Osteoblast (primary cell): ENCODE results near the gene MUC5B. TPM values are rescaled to one million over a fixed set of nuclear protein-coding genes. Genes with fewer than 3 reads are reported as not detected.

Experiments
- DNase-seq: peaks from one replicate; pipeline ENCODE4 v3.0.0; 2011; ENCODE audit warnings: low spot score, mixed read lengths; ENCODE audit not compliant: insufficient read length; ENCODE audit errors: missing footprints
- H2AFZ ChIP-seq: 2 replicates; pipeline ENCODE4 v1.6.0; 2011; ENCODE audit warnings: mild to moderate bottlenecking, low read length
- H3K27ac ChIP-seq: 2 replicates; pipeline ENCODE4 v1.5.1; 2011; ENCODE audit warnings: mild to moderate bottlenecking, low read depth, low read length, moderate library complexity
- H3K27me3 ChIP-seq: 2 replicates; pipeline ENCODE4 v1.6.0; 2012; ENCODE audit warnings: mild to moderate bottlenecking, control low read depth, inconsistent platforms, low read length, moderate library complexity; ENCODE audit not compliant: insufficient read depth
- H3K36me3 ChIP-seq: 2 replicates; pipeline ENCODE4 v1.5.1; 2011; ENCODE audit warnings: mild to moderate bottlenecking, low read length, control low read depth, moderate library complexity; ENCODE audit not compliant: insufficient read depth
- H3K4me1 ChIP-seq: 2 replicates; pipeline ENCODE4 v1.5.1; 2011; ENCODE audit warnings: mild to moderate bottlenecking, low read length, control low read depth, moderate library complexity; ENCODE audit not compliant: insufficient read depth
- H3K4me2 ChIP-seq: 2 replicates; pipeline ENCODE4 v1.6.0; 2011; ENCODE audit warnings: mild to moderate bottlenecking, low read length; ENCODE audit not compliant: insufficient read depth
- H3K4me3 ChIP-seq: fragments of 200-600 bp; sonication (generic); 3 replicates; pipeline ENCODE4 v1.5.1; 2012; ENCODE audit warnings: mild to moderate bottlenecking, low read length, inconsistent platforms; ENCODE audit not compliant: insufficient read depth
- H3K79me2 ChIP-seq: 2 replicates; pipeline ENCODE4 v1.6.0; 2012; ENCODE audit warnings: mild to moderate bottlenecking, low read length, control low read depth, inconsistent platforms; ENCODE audit not compliant: insufficient read depth
- H3K9me3 ChIP-seq: 2 replicates; pipeline ENCODE4 v1.5.1; 2011; ENCODE audit warnings: low read depth, low read length, control low read depth
- H4K20me1 ChIP-seq: 2 replicates; pipeline ENCODE4 v1.6.0; 2012; ENCODE audit warnings: mild to moderate bottlenecking, low read length, control low read depth; ENCODE audit not compliant: insufficient read depth
- total RNA-seq: library from RNA; depleted of rRNA; stranded (reverse); fragments of >200 nt; gene quantifications from 2 replicates; pipeline ENCODE4 v1.2.3, GENCODE V29; 2012
- TF ChIP-seq, protein P1 (sequence below): IDR thresholded peaks from 2 replicates; pipeline ENCODE4 v1.5.1; 2011; ENCODE audit warnings: mild to moderate bottlenecking, low read depth, low read length, moderate library complexity; ENCODE audit errors: extremely low read depth

The MUC5B gene
- total RNA-seq, 1 donor, result not detected

DNA sequence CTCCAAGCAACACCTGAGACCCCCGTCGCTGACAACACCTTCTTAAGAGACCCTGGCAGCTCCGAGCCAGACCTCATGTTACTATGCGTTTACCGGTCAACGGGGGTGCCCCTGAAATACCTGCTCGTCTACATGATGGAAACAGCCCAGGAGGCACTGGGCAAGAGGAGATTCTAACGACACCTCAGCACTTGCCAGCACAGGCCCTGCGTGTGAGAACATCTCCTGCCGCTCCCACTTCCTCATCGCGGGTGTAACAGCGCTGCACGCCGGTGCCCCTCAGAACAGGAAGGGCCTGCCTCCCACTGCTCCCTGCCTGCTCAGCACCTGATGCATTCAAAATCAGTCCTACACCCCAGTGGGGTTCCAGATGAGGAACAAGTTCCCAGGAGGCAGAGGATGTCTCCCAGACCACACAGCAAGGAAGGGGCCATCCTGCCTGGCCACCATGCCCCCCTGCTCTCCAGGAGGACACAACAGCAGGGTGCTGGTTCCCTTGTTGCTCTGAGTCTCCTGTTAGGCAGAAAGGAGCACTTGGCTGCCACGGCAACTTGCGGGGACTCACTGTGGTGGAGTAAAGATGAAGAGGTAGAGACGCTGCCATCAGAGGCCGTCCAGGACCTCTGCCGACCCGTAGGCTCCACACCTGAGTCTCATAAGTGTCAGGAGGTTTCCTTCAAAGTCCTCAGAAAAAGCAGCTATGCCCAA lies 84.5 kb downstream of the MUC5B start:
- H4K20me1 ChIP-seq, result peaks cover 56% of the 10 kb centered on the region
- TF ChIP-seq, protein P1, sequence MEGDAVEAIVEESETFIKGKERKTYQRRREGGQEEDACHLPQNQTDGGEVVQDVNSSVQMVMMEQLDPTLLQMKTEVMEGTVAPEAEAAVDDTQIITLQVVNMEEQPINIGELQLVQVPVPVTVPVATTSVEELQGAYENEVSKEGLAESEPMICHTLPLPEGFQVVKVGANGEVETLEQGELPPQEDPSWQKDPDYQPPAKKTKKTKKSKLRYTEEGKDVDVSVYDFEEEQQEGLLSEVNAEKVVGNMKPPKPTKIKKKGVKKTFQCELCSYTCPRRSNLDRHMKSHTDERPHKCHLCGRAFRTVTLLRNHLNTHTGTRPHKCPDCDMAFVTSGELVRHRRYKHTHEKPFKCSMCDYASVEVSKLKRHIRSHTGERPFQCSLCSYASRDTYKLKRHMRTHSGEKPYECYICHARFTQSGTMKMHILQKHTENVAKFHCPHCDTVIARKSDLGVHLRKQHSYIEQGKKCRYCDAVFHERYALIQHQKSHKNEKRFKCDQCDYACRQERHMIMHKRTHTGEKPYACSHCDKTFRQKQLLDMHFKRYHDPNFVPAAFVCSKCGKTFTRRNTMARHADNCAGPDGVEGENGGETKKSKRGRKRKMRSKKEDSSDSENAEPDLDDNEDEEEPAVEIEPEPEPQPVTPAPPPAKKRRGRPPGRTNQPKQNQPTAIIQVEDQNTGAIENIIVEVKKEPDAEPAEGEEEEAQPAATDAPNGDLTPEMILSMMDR, result no peak
- DNase-seq, result peak; percentile 36
- no peak overlapping the region for H3K27ac ChIP-seq
- peaks cover 7% of the 10 kb centered on the region for H3K36me3 ChIP-seq
- peaks cover 16% of the 10 kb centered on the region for H3K4me1 ChIP-seq
- no peak overlapping the region for H2AFZ ChIP-seq
- no peaks in the 10 kb centered on the region for H3K9me3 ChIP-seq
- peaks cover 72% of the 10 kb centered on the region for H3K79me2 ChIP-seq
- no peak overlapping the region for H3K4me2 ChIP-seq
- no peak overlapping the region for H3K4me3 ChIP-seq
- no peaks in the 10 kb centered on the region for H3K27me3 ChIP-seq

DNA sequence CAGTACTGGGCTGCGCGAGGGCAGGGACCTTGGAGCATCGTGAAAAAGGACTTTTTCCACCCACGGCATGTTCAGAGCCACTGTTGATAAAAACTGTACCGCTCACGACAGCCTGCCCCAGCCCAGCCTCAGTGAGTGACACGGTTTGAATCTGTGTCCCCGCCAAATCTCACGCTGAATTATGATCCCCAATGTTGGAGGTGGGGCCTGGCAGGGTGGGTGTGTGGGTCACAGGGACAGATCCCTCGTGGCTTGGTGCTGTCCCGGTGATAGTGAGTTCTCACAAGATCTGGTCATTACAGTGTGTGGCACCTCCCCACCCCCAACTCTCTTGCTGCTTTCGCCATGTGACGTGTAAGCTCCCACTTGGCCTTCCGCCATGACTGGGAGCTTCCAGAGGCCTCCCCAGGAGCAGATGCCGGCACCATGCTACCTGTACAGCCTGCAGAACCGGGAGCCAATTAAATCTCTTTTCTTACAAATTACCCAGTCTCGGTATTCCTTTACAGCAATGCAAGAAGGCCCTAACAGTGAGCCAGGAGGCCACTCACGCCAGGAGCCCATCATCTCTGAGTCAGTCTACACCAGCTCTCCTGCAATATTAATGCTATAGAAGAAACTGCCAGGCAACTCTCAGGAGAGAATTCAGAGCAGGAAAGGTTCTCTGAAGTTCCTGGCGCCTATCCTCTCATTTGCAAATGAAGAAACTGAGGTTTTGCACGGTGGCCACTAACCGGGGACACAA lies 85.3 kb downstream of the MUC5B start:
- H3K79me2 ChIP-seq, result peaks cover 64% of the 10 kb centered on the region
- H3K4me3 ChIP-seq, result peak overlapping the region; percentile 89
- peak overlapping the region; percentile 60 for H3K27ac ChIP-seq
- H4K20me1 ChIP-seq, result peaks cover 48% of the 10 kb centered on the region
- H3K9me3 ChIP-seq, result no peaks in the 10 kb centered on the region
- TF ChIP-seq, protein P1, result no peak
- H3K4me2 ChIP-seq, result peak overlapping the region; percentile 83
- peaks cover 7% of the 10 kb centered on the region for H3K36me3 ChIP-seq
- no peaks in the 10 kb centered on the region for H3K27me3 ChIP-seq
- peak; percentile 95 for DNase-seq
- no peak overlapping the region for H2AFZ ChIP-seq
- H3K4me1 ChIP-seq, result peaks cover 16% of the 10 kb centered on the region

- Histone ChIP-seq H3K36me3 (peaks cover 7% of the 10 kb centered on the region), H3K4me3 (peak overlapping the region; percentile 89), H4K20me1 (peaks cover 44% of the 10 kb centered on the region), H3K27ac (peak overlapping the region; percentile 60), H3K4me2 (peak overlapping the region; percentile 83), H3K9me3 (no peaks in the 10 kb centered on the region), H3K79me2 (peaks cover 58% of the 10 kb centered on the region), H3K27me3 (no peaks in the 10 kb centered on the region), H3K4me1 (peaks cover 16% of the 10 kb centered on the region), H2AFZ (peak overlapping the region; percentile 70)
- DNase-seq, result peak; percentile 96
- TF ChIP-seq, protein P1, result no peak
These were observed 86.1 kb downstream of the MUC5B start for GRCh38 chr11:1308743-1309497.
